LNCAP (cell line): ENCODE measurements around the gene NECTIN2.

Source experiments
- CTCF ChIP-seq: fragments of 450-650 bp; IDR thresholded peaks from 2 replicates; pipeline ENCODE4 v1.5.1; 2017; ENCODE audit warnings: mild to moderate bottlenecking

Gene NECTIN2

DNA sequence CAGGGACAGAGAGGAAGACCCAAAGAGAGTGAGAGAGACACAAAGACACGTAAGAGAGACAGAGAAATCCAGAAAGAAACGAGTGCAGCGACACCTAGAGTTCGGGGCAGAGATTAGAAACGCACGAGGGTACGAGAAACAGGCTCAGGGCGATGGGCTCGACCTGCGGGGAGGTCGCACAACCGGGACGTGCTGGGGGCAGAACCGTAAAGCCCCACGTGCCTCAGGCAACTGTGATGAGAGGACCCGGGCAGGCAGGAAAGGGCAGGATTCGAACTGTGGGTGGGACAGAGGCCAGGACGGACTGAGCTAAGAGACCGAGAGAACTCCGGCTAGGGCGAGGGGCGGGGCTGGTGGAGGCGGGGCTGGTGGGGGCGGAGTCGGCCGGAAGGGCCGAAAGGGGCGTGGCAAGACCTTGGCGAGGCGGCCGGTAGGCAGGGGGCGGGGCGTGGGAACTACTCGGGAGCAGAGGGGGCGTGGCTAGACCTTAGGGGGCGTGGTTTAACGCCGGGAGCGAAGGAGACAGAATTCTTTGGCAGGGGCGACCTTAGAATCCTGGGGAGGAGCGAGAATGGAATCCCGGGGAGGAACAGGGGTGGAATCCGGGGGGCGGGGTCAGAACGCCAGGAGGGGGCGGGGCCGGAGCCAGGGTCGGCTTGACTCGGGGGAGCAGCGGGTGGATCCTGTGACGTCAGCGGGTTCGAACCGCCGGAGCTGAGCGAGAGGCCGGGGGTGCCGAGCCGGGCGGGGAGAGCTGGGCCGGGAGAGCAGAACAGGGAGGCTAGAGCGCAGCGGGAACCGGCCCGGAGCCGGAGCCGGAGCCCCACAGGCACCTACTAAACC is at the start of gene NECTIN2:
TSS of gene NECTIN2 (plus strand) at position 686 of the 843 bp plus-strand sequence. CDS start 229 bp downstream, outside the sequence.
- TF ChIP-seq CTCF, result peak; percentile 60

GRCh38 chr19:44796701-44797115 is 49.4 kb upstream of the NECTIN2 start:
- no peak for TF ChIP-seq CTCF

DNA sequence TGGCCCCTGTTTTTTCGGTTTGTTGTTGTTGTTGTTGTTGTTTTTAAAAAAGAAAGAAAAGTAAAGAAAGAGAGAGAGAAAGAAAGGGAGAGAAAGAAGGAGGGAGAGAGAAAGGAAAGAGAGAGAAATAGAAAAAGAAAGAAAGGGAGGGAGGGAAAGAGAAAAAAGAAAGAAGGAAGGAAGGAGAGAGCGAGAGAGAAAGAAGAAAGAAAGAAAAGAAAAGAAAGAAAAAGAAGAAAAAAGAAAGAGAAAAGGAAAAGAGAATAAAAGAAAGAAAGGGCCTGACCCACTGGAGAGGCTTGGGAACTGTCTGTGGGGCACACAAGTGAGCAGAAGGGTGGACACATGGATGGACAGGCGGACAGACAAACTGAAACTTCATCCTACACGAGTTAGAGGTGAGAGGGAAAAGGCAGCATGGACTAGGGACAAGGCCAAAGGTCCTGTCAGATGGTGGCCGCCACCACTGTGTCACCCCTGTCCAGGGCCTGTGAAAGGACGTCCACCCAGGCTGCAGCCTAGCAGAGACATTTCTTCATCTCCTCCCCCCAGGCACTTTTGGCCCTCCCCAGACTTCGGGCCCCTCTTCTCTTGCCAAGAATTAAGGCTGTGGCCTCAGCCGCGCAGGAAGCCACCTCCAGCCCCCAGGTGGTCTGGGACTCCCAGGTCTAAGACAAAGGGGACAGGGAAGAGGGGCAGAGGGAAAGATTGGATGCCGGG is 46.3 kb upstream of the NECTIN2 start:
- TF ChIP-seq CTCF, result no peak

DNA sequence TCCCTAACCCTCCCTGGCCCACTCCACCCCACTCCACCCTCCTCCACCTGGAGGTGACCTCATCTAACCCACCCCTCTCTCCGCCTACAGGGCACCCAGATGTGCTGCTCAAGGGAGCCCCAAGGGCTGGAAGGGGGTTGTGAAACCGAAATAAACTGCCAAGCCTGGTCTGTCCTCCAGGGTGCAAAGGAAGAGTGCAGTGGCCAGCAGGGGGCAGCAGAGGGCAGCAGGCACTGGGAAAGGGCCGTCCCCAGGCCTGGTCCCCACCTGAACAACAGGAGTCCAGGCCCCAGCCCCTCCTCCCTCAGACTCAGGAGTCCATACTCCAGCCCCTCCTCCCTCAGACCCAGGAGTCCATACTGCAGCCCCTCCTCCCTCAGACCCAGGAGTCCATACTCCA is 45.6 kb upstream of the NECTIN2 start:
- peak; percentile 66 for TF ChIP-seq CTCF

- no peak for TF ChIP-seq CTCF
Measured at GRCh38 chr19:44803442-44804428, 42.4 kb upstream of the NECTIN2 start.

- no peak for TF ChIP-seq CTCF
Measured at GRCh38 chr19:44806291-44806690, 39.8 kb upstream of the NECTIN2 start.

DNA sequence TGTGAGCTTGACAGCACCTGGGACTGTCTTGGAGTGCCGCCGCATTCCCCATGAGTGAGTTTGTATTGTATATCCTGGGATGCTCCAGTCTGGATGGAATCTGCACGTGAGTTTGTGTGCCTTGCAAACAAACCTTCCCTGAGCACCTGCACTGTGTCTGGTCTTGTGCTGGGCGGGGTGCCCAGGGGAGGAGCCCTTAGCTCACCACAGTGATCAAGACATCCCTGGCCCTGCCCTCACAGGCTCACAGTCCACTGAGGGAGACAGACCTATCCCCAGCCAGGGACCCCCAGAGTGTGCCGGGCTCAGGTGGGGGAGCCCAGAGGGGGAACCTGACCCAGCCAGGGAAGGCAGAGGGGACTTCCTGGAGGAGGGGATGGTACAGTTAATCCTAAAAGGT is 38.9 kb upstream of the NECTIN2 start:
- TF ChIP-seq CTCF, result no peak
